Endothelial cell of umbilical vein (primary cell): ENCODE measurements around the gene CLEC18A. TPM values are rescaled to one million over a fixed set of nuclear protein-coding genes. Genes with fewer than 3 reads are reported as not detected.

Source experiments
- BruUV-seq: library from RNA; stranded (reverse); fragments of 400-500 nt; replicated peaks from 2 replicates; lab custom pipeline; 2021; lab: Mats Ljungman, UMichigan
- CTCF ChIA-PET: fragments of 300-600, 350-600 bp; sonication (Branson Sonifier 250); formaldehyde crosslinking; loops from one replicate; lab custom pipeline; 2021; ENCODE audit warnings: antibody characterized with exemption, inconsistent platforms; lab: Charles Lee
- POLR2A ChIA-PET: fragments of 300-600, 350-600 bp; sonication (Branson Sonifier 250); formaldehyde crosslinking; loops from one replicate; lab custom pipeline; 2021; ENCODE audit warnings: antibody characterized with exemption, inconsistent platforms; lab: Charles Lee
- DNase-seq: peaks from one replicate; pipeline ENCODE4 v3.0.0-alpha.2; 2011; ENCODE audit warnings: low read depth, low spot score
- FAIRE-seq: peaks from 2 replicates; lab custom pipeline; 2011; peaks lifted over from hg19 to GRCh38; lab: Jason Lieb, UNC
- H2AFZ ChIP-seq: 2 replicates; pipeline ENCODE4 v1.6.0; 2012; ENCODE audit warnings: low read depth, low read length, control low read depth, inconsistent platforms
- H3K27ac ChIP-seq: 2 replicates; pipeline ENCODE4 v1.5.1; 2011; ENCODE audit warnings: low read depth, mild to moderate bottlenecking, control low read depth, low read length, moderate library complexity; ENCODE audit not compliant: insufficient read depth
- H3K27me3 ChIP-seq, 2 experiments: 2 replicates each; pipeline versions ENCODE4 v1.6.0 to v1.6.1; 2011; ENCODE audit warnings: low read length in 2 of 2, mixed read lengths in 1 of 2; ENCODE audit not compliant: control insufficient read depth in 2 of 2, insufficient read depth in 2 of 2
- H3K36me3 ChIP-seq, 2 experiments: 2 replicates in 1 of 2; 3 replicates in 1 of 2; pipeline ENCODE4 v1.5.1; 2011; ENCODE audit warnings: low read length in 2 of 2, mild to moderate bottlenecking in 1 of 2, moderate library complexity in 1 of 2; ENCODE audit not compliant: control insufficient read depth in 2 of 2, insufficient read depth in 2 of 2; ENCODE audit errors: extremely low read depth in 1 of 2
- H3K4me1 ChIP-seq: 3 replicates; pipeline ENCODE4 v1.5.1; 2011; ENCODE audit warnings: mild to moderate bottlenecking, low read length; ENCODE audit not compliant: control insufficient read depth, insufficient read depth; ENCODE audit errors: extremely low read depth
- H3K4me2 ChIP-seq: 2 replicates; pipeline ENCODE4 v1.6.1; 2011; ENCODE audit warnings: low read length, control low read depth, mixed read lengths; ENCODE audit not compliant: insufficient read depth
- H3K4me3 ChIP-seq, 3 experiments: fragments of 200-600 bp in 1 of 3; sonication (generic), shearing (Covaris generic) in 1 of 3; replicated peaks in 1 of 3; 2 replicates each; pipeline ENCODE4 v1.5.1; 2011 to 2016; ENCODE audit warnings: control low read depth in 3 of 3, low read length in 3 of 3, mild to moderate bottlenecking in 2 of 3, inconsistent platforms in 1 of 3, low read depth in 1 of 3, moderate library complexity in 1 of 3; ENCODE audit not compliant: insufficient read depth in 1 of 3
- H3K79me2 ChIP-seq: 2 replicates; pipeline ENCODE4 v1.6.0; 2012; ENCODE audit warnings: low read length, inconsistent platforms; ENCODE audit not compliant: control insufficient read depth, insufficient read depth
- H3K9ac ChIP-seq: replicated peaks from 2 replicates; pipeline ENCODE3; 2011; ENCODE audit warnings: low read length, control low read depth; ENCODE audit not compliant: insufficient read depth; ENCODE audit errors: extremely low read depth
- H3K9me1 ChIP-seq: replicated peaks from 3 replicates; pipeline ENCODE4 v1.6.0; 2011; ENCODE audit warnings: mild to moderate bottlenecking, low read length; ENCODE audit not compliant: control insufficient read depth, insufficient read depth; ENCODE audit errors: extremely low read depth
- H3K9me3 ChIP-seq: replicated peaks from 2 replicates; pipeline ENCODE4 v1.5.1; 2012; ENCODE audit warnings: low read length, inconsistent platforms; ENCODE audit not compliant: control insufficient read depth, insufficient read depth
- H4K20me1 ChIP-seq: replicated peaks from 2 replicates; pipeline ENCODE3; 2011; ENCODE audit warnings: mild to moderate bottlenecking, low read length; ENCODE audit not compliant: control insufficient read depth, insufficient read depth; ENCODE audit errors: extremely low read depth
- EZH2 ChIP-seq: IDR thresholded peaks from 2 replicates; pipeline ENCODE4 v1.6.1; 2012; ENCODE audit warnings: borderline replicate concordance, low read depth, mild to moderate bottlenecking, moderate library complexity, low read length, inconsistent platforms; ENCODE audit not compliant: severe bottlenecking
- POLR2A ChIP-seq: IDR thresholded peaks from 2 replicates; pipeline ENCODE4 v1.6.1; 2012; ENCODE audit warnings: low read depth, mild to moderate bottlenecking, control low read depth, low read length
- POLR2AphosphoS5 ChIP-seq: IDR thresholded peaks from 2 replicates; pipeline ENCODE4 v1.6.1; 2012; ENCODE audit warnings: low read depth, mild to moderate bottlenecking, control low read depth, low read length, moderate library complexity; ENCODE audit not compliant: insufficient read depth
- dilution Hi-C: fragments of 300-500 bp; cut with MboI; formaldehyde crosslinking; loops from one replicate; pipeline ENCODE4 v1.15.0; 2019; ENCODE audit warnings: low sequenced_read_pairs; ENCODE audit not compliant: extremely low pct_ligation_motif_present
- intact Hi-C: fragments of 100-400 bp; cut with micrococcal nuclease; formaldehyde crosslinking; loops from one replicate; pipeline ENCODE4 v1.10.0; 2022
- polyA plus RNA-seq, 4 experiments: library from polyadenylated mRNA; depleted of rRNA in 3 of 4; stranded (reverse) in 3 of 4; unstranded in 1 of 4; fragments of >200 nt; gene quantifications; 2 replicates each; pipeline versions ENCODE4 v1.2.1 to v1.2.3, GENCODE V29; 2011 to 2012; ENCODE audit warnings: missing spikeins in 1 of 4
- total RNA-seq: library from RNA; stranded (reverse); gene quantifications from 2 replicates; pipeline ENCODE4 v1.2.3, GENCODE V29; 2021
- TF ChIP-seq, protein P1 (sequence below): IDR thresholded peaks from 2 replicates; pipeline ENCODE4 v1.6.1; 2011; ENCODE audit not compliant: insufficient read depth, insufficient read length

CLEC18A gene
- total and polyA plus RNA-seq, 2 donors (not counting 3 experiments of a cell fraction or from before 2014, with no cell fraction given), result 0.35 to 0.51 TPM

DNA sequence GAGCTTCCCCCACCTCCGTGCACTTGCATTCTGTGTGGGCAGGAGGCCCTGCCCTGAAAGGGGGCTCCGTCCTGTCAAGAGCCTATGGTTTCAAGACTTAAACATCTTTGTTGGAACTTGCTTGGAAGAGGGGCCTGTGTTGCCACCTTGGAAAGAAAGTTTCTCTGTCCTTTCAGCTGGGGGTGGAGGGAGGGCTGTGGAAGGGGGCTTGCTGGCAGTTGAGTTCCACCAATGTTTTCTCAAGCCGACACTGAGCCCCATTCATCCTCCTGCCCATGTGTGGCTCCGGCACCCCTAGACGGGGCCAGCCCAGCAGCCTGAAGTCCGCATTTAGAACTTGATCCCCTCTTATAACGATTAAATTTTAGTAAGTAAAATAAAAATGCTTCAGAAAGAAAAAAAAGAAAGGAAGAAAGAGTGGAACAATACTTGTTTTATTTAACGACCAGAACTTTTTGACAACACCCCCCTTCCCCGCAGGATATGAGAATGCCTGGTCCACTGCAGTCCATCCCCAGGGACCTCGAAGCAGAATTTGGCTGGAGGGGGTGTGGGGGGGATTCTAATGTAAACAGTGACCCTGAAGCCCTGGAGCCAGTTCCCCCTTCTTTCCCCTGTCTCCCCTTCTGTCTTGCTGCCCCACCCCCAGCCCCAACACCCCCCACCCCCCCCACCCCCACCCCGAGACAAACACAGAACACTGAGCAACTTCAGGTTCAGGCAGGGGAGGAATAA lies 26.9 kb upstream of the CLEC18A start:
- ChIA-PET CTCF (interaction anchor here (12.4 kb wide), 1 partner anchor 128 kb away, joined by 320 read pairs; no protein-coding TSS in a partner anchor), POLR2A (no interaction called here)

DNA sequence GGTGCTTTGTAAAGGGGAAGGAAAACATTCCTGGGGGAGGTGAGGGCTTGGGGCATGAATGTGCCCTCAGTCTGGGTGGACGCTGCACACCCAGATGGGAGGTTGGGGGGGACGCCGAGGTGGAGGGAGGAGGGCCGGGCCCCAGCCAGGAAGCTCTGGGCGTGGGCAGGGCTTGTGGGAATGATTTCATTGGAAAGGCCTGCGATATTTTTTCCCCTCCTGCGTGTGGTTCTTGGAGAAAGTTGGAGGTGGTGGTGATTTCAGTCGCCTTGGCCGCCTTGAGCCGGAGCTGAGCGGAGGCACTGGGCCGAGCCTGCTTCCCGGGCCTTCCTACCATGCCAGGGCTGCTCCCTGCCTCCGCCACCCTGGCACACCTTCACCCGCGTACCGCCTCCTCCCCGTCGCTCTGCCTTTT lies 26.4 kb upstream of the CLEC18A start:
- intact Hi-C loops, result no loop called here
- Histone ChIP-seq H3K9me1 (no peaks in the 10 kb centered on the region), H3K4me1 (peaks cover 8% of the 10 kb centered on the region), H3K4me3 (peak overlapping the region in 1 of 3 experiments; percentile 16), H3K79me2 (no peaks in the 10 kb centered on the region), H3K36me3 (peaks cover 0 to 2% of the 10 kb centered on the region in 2 experiments), H3K9me3 (no peaks in the 10 kb centered on the region), H3K4me2 (peak overlapping the region; percentile 20), H3K27me3 (no peaks in the 10 kb centered on the region), H4K20me1 (no peaks in the 10 kb centered on the region), H3K9ac (peak overlapping the region; percentile 7), H3K27ac (no peak overlapping the region), H2AFZ (peak overlapping the region; percentile 68)
- ChIA-PET CTCF (interaction anchor here (12.4 kb wide), 1 partner anchor 129 kb away, joined by 320 read pairs; no protein-coding TSS in a partner anchor), POLR2A (no interaction called here)
- dilution Hi-C loops, result no loop called here
- no TSS peak for BruUV-seq
- peak; percentile 64 for DNase-seq
- no peak for TF ChIP-seq EZH2
- peak; percentile 20 for TF ChIP-seq POLR2AphosphoS5
- TF ChIP-seq POLR2A, result peak; percentile 46
- TF ChIP-seq, protein P1, sequence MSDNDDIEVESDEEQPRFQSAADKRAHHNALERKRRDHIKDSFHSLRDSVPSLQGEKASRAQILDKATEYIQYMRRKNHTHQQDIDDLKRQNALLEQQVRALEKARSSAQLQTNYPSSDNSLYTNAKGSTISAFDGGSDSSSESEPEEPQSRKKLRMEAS, result no peak
- peak; percentile 50 for FAIRE-seq

More for the DNA sequence above, 26.9 kb upstream of the CLEC18A start:
- intact Hi-C loops, result no loop called here
- no peak overlapping the region for H3K27ac ChIP-seq
- no peaks in the 10 kb centered on the region for H3K9me3 ChIP-seq
- FAIRE-seq (no peak), DNase-seq (no peak)
- no TSS peak for BruUV-seq
- H3K27me3 ChIP-seq, result no peaks in the 10 kb centered on the region
- H3K4me1 ChIP-seq, result peaks cover 8% of the 10 kb centered on the region
- H2AFZ ChIP-seq, result no peak overlapping the region
- no peak overlapping the region for H3K4me3 ChIP-seq
- no peaks in the 10 kb centered on the region for H4K20me1 ChIP-seq
- peaks cover 0 to 2% of the 10 kb centered on the region in 2 experiments for H3K36me3 ChIP-seq
- H3K4me2 ChIP-seq, result no peak overlapping the region
- dilution Hi-C loops, result no loop called here
- no peak for TF ChIP-seq EZH2
- H3K9ac ChIP-seq, result peak overlapping the region; percentile 7
- H3K79me2 ChIP-seq, result no peaks in the 10 kb centered on the region
- no peaks in the 10 kb centered on the region for H3K9me1 ChIP-seq
